B cell (primary cell): Measurements from ENCODE around the gene NHP2.

Experiments
- CTCF ChIP-seq: fragments of 200-600 bp; IDR thresholded peaks from one replicate; pipeline ENCODE4 v1.8.0; 2022; ENCODE audit warnings: antibody characterized with exemption, mild to moderate bottlenecking
- EZH2 ChIP-seq: IDR thresholded peaks from 2 replicates; pipeline ENCODE4 v1.6.1; 2012; ENCODE audit warnings: borderline replicate concordance, low read depth, mild to moderate bottlenecking, moderate library complexity, low read length; ENCODE audit not compliant: insufficient read depth, poor library complexity, severe bottlenecking

- TF ChIP-seq CTCF (no peak), EZH2 (no peak)
Measured at GRCh38 chr5:178113841-178114324, 39.8 kb downstream of the NHP2 start.
